ENCODE data around the gene EHD3.

The EHD3 gene

GRCh38 chr2:31223749-31224148 lies 10.2 kb upstream of the EHD3 start:
- Mint-ChIP-seq H3K4me1 (peaks cover 5% of the 10 kb centered on the region), H3K9me3 (no peaks in the 10 kb centered on the region), H3K27me3 (peaks cover 45% of the 10 kb centered on the region), H3K4me3 (no peak overlapping the region), H3K27ac (no peak overlapping the region)
- DNase-seq (no peak), ATAC-seq (no peak)

DNA sequence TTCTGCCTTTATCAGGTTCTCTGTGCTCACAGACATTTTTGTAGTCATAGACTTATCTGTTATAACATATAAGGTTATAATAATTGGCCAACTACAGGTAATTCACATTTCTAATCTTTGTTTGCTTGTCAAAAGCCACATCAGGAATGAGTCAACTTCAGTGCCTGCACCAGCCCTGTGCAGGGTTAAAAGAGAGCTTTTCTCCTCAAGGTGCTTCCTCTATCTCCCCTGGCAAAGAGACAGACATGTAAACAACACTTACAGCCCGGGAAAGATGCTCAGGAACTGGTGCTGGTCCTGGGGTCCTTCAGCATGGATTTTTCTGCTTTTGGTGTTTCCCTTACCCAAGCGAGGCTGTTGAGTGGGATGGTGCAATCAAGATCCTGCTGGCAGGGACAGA lies 7.7 kb upstream of the EHD3 start:
- Mint-ChIP-seq H3K4me1 (peaks cover 4% of the 10 kb centered on the region), H3K27me3 (peaks cover 45% of the 10 kb centered on the region), H3K4me3 (no peak overlapping the region), H3K9me3 (no peaks in the 10 kb centered on the region), H3K27ac (no peak overlapping the region)
- DNase-seq (no peak), ATAC-seq (no peak)

DNA sequence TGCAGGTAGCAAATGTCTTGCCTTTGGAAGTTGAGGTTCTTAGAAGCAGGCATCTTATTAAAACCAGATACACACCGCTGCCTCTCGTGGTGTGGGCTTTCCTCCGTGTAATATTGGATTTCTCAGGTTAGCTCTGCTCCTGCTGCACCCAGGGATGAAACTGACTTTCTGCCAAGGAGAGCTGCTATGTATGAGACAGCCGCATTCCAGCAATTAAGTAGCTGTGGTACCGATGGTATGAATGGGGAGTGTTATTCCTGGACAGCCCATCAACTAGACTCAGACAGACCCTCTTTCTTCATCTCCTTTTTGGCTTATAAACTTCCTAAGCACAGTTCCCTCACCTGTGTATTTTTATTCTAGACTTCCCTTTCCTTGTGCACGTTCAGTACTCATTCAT lies 6.8 kb upstream of the EHD3 start:
- H3K4me3 Mint-ChIP-seq: no peak overlapping the region
- H3K9me3 Mint-ChIP-seq: no peaks in the 10 kb centered on the region
- DNase-seq (no peak), ATAC-seq (no peak)
- H3K4me1 Mint-ChIP-seq: no peaks in the 10 kb centered on the region
- H3K27me3 Mint-ChIP-seq: peaks cover 41% of the 10 kb centered on the region
- no peak overlapping the region for H3K27ac Mint-ChIP-seq

GRCh38 chr2:31227711-31228125 lies 6.2 kb upstream of the EHD3 start:
- H3K4me3 Mint-ChIP-seq: no peak overlapping the region
- H3K27ac Mint-ChIP-seq: no peak overlapping the region
- ATAC-seq (no peak), DNase-seq (no peak)
- H3K4me1 Mint-ChIP-seq: peaks cover under 1% of the 10 kb centered on the region
- H3K9me3 Mint-ChIP-seq: no peaks in the 10 kb centered on the region
- H3K27me3 Mint-ChIP-seq: peaks cover 41% of the 10 kb centered on the region

GRCh38 chr2:31228717-31229116 lies 5.2 kb upstream of the EHD3 start:
- peaks cover 37% of the 10 kb centered on the region for H3K27me3 Mint-ChIP-seq

DNA sequence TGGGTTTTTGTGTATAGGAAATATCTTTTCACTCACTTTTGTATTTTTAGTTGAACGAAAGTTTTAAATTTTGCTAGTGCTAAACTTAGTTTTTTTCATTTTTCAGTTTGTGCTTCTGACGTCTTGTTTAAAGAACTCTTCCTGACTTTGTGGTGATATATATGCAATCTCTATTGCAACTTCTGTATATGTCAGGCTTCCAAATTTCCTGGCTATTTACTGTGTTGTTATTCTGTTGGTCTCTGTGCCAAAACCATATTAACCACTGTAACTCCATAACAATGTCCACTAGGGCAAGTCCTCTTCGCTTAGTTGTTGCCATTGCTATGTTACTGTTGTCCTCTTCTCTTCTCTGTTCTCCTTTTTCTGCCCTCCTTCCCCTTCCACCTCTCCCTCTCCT lies 3.2 kb upstream of the EHD3 start:
- H3K27ac Mint-ChIP-seq: no peak overlapping the region
- DNase-seq: no peak
- H3K4me1 Mint-ChIP-seq: peaks cover 24% of the 10 kb centered on the region
- H3K4me3 Mint-ChIP-seq: no peak overlapping the region
- H3K27me3 Mint-ChIP-seq: peaks cover 34% of the 10 kb centered on the region
- ATAC-seq: no peak
- H3K9me3 Mint-ChIP-seq: no peaks in the 10 kb centered on the region

More at GRCh38 chr2:31228717-31229116, 5.2 kb upstream of the EHD3 start:
- H3K4me3 Mint-ChIP-seq: no peak overlapping the region
- no peak overlapping the region for H3K27ac Mint-ChIP-seq
- H3K4me1 Mint-ChIP-seq: peaks cover 10% of the 10 kb centered on the region
- DNase-seq (no peak), ATAC-seq (no peak)
- H3K9me3 Mint-ChIP-seq: no peaks in the 10 kb centered on the region

- H3K27me3 Mint-ChIP-seq: peaks cover 32% of the 10 kb centered on the region
- no peak for DNase-seq
- H3K27ac Mint-ChIP-seq: no peak overlapping the region
- H3K9me3 Mint-ChIP-seq: no peaks in the 10 kb centered on the region
- no peak for ATAC-seq
- H3K4me3 Mint-ChIP-seq: no peak overlapping the region
- H3K4me1 Mint-ChIP-seq: peaks cover 24% of the 10 kb centered on the region
Observed at GRCh38 chr2:31231571-31232302, 2.2 kb upstream of the EHD3 start.

- ATAC-seq (no peak), DNase-seq (no peak)
- H3K27me3 Mint-ChIP-seq: peaks cover 23% of the 10 kb centered on the region
- H3K4me1 Mint-ChIP-seq: peaks cover 24% of the 10 kb centered on the region
- H3K9me3 Mint-ChIP-seq: no peaks in the 10 kb centered on the region
- no peak overlapping the region for H3K4me3 Mint-ChIP-seq
- H3K27ac Mint-ChIP-seq: no peak overlapping the region
Observed at GRCh38 chr2:31232586-31232985, 1.4 kb upstream of the EHD3 start.

- H3K9me3 Mint-ChIP-seq: no peaks in the 10 kb centered on the region
- DNase-seq (no peak), ATAC-seq (no peak)
- H3K27me3 Mint-ChIP-seq: peaks cover 21% of the 10 kb centered on the region
- H3K4me3 Mint-ChIP-seq: peak overlapping the region; percentile 75 to 83
- H3K27ac Mint-ChIP-seq: peak overlapping the region in 1 of 2 donors; percentile 75
- H3K4me1 Mint-ChIP-seq: peaks cover 24% of the 10 kb centered on the region
Observed at GRCh38 chr2:31233231-31233630, 721 bp upstream of the EHD3 start.

- H3K4me1 Mint-ChIP-seq: peaks cover 24% of the 10 kb centered on the region
- H3K4me3 Mint-ChIP-seq: peak overlapping the region; percentile 58 to 83
- H3K27me3 Mint-ChIP-seq: peaks cover 15% of the 10 kb centered on the region
- DNase-seq (no peak), ATAC-seq (no peak)
- H3K9me3 Mint-ChIP-seq: no peaks in the 10 kb centered on the region
- H3K27ac Mint-ChIP-seq: peak overlapping the region in 1 of 2 donors; percentile 84
Observed at GRCh38 chr2:31234683-31235503, 941 bp downstream of the EHD3 start.

DNA sequence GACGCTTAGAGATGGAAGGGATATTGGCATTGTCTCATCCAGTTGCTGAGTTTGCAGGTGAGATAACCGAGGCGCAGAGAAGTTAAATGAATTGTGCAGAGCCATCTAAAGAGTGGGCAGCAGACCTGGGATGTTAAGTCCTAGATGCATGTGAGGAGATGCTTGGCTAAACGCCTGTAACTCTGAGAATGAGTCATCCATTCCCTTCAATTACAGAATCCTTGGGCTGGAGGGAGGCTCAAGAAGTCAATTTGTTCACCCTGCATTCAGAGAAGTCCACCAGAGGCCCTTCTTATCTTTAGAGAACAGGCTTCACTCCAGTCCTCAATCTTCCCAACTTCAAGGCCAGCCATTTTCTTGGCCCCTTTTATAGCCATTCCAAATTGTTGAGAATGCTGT lies 1.6 kb downstream of the EHD3 start:
- peaks cover 24% of the 10 kb centered on the region for H3K4me1 Mint-ChIP-seq
- no peaks in the 10 kb centered on the region for H3K9me3 Mint-ChIP-seq
- DNase-seq (no peak), ATAC-seq (no peak)
- no peak overlapping the region for H3K27ac Mint-ChIP-seq
- peaks cover 15% of the 10 kb centered on the region for H3K27me3 Mint-ChIP-seq
- peak overlapping the region in 1 of 2 donors; percentile 58 for H3K4me3 Mint-ChIP-seq

DNA sequence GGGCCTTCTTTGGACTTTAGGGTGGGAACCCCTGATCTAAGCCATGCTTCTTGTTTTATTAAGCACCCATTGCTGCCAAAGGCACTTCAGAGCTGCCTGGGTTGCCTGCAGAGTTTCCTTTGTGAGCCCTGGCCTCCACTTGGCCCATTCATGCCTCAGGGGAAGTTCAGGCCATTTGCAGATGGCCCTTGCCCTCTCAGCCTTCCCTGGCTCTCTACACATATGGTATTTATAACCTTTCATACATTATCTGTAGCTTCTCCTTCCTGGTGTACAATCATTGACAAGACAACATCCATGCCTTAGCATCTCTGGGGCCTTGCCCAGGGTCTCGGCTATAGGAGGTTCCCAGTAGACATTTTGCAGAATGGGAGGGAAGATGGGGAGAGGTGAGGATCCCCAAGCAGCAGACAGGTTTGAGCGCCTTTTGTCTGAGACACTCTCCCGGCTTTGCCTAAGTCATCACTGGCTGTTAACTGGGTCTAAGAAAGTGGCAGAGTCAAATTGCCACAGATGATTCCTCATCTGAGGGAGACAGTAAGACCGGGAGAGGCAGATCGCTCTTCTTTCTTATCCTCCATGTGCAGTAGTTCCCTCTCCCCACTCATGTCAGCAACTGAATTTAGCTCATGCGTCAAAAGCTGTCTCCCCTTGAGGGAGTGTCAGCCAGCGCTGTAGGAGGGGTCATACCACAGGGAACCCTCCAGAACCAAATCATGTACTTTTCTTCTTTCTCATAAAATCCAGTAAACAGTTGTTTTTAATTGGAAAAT lies 2.7 kb downstream of the EHD3 start:
- Mint-ChIP-seq H3K4me3 (no peak overlapping the region), H3K27me3 (peaks cover 15% of the 10 kb centered on the region), H3K9me3 (no peaks in the 10 kb centered on the region), H3K4me1 (peaks cover 27% of the 10 kb centered on the region), H3K27ac (no peak overlapping the region)
- ATAC-seq: no peak
- DNase-seq: no peak

GRCh38 chr2:31237348-31238017 lies 3.5 kb downstream of the EHD3 start:
- H3K9me3 Mint-ChIP-seq: no peaks in the 10 kb centered on the region
- H3K4me3 Mint-ChIP-seq: no peak overlapping the region
- H3K27me3 Mint-ChIP-seq: peaks cover 7% of the 10 kb centered on the region
- ATAC-seq (no peak), DNase-seq (no peak)
- no peak overlapping the region for H3K27ac Mint-ChIP-seq
- H3K4me1 Mint-ChIP-seq: peaks cover 32% of the 10 kb centered on the region

DNA sequence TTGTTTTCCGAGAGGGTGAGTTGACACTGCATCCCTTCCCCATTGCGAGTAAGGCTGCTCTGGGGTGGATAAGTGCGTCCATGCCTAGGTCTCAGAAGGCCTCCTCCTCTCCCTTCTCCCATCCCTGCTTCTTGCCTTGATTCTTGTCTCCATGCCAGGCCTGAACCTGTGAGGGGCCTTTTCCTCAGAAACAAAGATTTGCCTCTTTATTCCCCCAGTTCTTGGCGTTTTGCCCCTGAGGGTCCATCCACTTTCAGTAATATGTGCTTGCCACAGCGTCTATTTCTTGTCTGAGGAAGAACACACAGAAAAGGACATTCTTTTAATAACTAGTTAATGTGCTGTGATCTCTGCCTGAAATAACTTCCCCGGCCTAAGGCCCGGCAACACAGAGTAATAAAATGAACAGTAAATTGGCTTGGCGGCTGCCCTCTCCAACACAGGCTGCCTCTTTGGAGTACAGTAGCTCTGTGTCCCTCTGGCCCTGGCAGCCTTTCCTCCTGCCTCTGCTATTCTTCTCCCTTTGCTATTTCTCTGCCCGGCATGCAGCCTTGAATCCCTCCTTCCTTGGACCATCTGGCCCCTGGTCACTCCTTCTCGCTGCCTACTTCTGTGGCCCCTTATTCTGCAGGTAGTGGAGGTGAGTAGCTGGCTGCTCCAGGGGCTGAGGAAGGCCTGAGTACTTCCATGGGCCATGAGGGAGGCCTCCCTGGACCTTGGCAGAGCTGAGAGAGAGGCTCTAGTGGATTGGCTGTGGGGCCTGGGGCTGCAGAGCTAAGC lies 4.4 kb downstream of the EHD3 start:
- DNase-seq (no peak), ATAC-seq (no peak)
- Mint-ChIP-seq H3K4me3 (no peak overlapping the region), H3K27ac (no peak overlapping the region), H3K27me3 (no peaks in the 10 kb centered on the region), H3K9me3 (no peaks in the 10 kb centered on the region), H3K4me1 (peaks cover 26% of the 10 kb centered on the region)

Data from stimulated activated naive CD8-positive, alpha-beta T cell treated with anti-CD3 and anti-CD28 coated beads, Interleukin-15, amount 100 ng/mL, for 72 hours (primary cell).